Measurements from ENCODE around the gene RICTOR.

DNA sequence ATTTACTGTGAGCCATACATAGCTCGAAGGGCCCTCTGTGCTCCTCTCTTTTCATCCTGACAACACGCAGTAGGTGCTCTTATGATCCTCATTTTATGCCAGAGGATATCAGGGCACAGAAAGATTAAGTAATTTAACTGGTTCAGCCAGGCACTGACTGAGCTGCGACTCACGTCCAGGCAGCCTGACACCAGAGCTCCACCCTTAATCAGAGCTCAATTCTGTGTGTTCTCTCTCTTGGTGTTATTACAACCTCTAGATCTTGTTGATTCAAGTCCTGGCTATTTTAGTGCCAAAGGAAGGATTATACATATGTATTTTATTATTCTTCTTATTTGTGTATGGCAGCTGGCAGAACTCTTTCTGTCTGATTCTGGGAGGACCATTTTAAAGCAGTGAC, 168.7 kb downstream of the RICTOR start:
- TF ChIP-seq EZH2 (IDR thresholded peaks at IDR 0.05), result no peak
- TF ChIP-seq, protein P1, sequence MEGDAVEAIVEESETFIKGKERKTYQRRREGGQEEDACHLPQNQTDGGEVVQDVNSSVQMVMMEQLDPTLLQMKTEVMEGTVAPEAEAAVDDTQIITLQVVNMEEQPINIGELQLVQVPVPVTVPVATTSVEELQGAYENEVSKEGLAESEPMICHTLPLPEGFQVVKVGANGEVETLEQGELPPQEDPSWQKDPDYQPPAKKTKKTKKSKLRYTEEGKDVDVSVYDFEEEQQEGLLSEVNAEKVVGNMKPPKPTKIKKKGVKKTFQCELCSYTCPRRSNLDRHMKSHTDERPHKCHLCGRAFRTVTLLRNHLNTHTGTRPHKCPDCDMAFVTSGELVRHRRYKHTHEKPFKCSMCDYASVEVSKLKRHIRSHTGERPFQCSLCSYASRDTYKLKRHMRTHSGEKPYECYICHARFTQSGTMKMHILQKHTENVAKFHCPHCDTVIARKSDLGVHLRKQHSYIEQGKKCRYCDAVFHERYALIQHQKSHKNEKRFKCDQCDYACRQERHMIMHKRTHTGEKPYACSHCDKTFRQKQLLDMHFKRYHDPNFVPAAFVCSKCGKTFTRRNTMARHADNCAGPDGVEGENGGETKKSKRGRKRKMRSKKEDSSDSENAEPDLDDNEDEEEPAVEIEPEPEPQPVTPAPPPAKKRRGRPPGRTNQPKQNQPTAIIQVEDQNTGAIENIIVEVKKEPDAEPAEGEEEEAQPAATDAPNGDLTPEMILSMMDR (IDR thresholded peaks at IDR 0.05 in 2 of 3, conservative IDR thresholded peaks at IDR 0.05 in 1 of 3; ENCODE audit: borderline replicate concordance in 1 of 3, insufficient read depth in 1 of 3, low read depth in 2 of 3, low read length in 2 of 3), result no peak
- no peak for TF ChIP-seq REST (IDR thresholded peaks at IDR 0.05; ENCODE audit: low read depth)
- no peak for TF ChIP-seq ZFX (IDR thresholded peaks at IDR 0.05)
- TF ChIP-seq POLR2A (IDR thresholded peaks at IDR 0.05; ENCODE audit: borderline replicate concordance, extremely low read depth, insufficient read depth, insufficient read length), result no peak
- no peak for TF ChIP-seq TCF7L2 (IDR thresholded peaks at IDR 0.05; ENCODE audit: borderline replicate concordance, extremely low read depth, insufficient read depth, insufficient read length)
- no peak for TF ChIP-seq POLR2AphosphoS5 (IDR thresholded peaks at IDR 0.05; ENCODE audit: low read depth, low read length)
- no peak for TF ChIP-seq EZH2phosphoT487 (IDR thresholded peaks at IDR 0.05; ENCODE audit: borderline replicate concordance)
- TF ChIP-seq SP1 (IDR thresholded peaks at IDR 0.05; ENCODE audit: low read depth), result no peak
- TF ChIP-seq YY1 (IDR thresholded peaks at IDR 0.05; ENCODE audit: extremely low read depth, insufficient replicate concordance, low read depth, low read length), result no peak
- TF ChIP-seq ZNF274 (IDR thresholded peaks at IDR 0.05; ENCODE audit: low read depth, low read length), result no peak
- TF ChIP-seq JUND (IDR thresholded peaks at IDR 0.05), result no peak
- TF ChIP-seq, protein P2, sequence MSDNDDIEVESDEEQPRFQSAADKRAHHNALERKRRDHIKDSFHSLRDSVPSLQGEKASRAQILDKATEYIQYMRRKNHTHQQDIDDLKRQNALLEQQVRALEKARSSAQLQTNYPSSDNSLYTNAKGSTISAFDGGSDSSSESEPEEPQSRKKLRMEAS (IDR thresholded peaks at IDR 0.05), result no peak
